A549 (cell line): Measurements from ENCODE around the gene FAHD1.

Source experiments
- EP300 ChIP-seq, 2 experiments: fragments of >200 bp; sonication (Bioruptor Twin); formaldehyde crosslinking; IDR thresholded peaks; 2 replicates in 1 of 2; 3 replicates in 1 of 2; pipeline ENCODE4 v1.6.1; 2016 to 2017
- MAFK ChIP-seq: fragments of 450-650 bp; IDR thresholded peaks from 2 replicates; pipeline ENCODE4 v1.6.1; 2014; ENCODE audit not compliant: partially characterized antibody

DNA sequence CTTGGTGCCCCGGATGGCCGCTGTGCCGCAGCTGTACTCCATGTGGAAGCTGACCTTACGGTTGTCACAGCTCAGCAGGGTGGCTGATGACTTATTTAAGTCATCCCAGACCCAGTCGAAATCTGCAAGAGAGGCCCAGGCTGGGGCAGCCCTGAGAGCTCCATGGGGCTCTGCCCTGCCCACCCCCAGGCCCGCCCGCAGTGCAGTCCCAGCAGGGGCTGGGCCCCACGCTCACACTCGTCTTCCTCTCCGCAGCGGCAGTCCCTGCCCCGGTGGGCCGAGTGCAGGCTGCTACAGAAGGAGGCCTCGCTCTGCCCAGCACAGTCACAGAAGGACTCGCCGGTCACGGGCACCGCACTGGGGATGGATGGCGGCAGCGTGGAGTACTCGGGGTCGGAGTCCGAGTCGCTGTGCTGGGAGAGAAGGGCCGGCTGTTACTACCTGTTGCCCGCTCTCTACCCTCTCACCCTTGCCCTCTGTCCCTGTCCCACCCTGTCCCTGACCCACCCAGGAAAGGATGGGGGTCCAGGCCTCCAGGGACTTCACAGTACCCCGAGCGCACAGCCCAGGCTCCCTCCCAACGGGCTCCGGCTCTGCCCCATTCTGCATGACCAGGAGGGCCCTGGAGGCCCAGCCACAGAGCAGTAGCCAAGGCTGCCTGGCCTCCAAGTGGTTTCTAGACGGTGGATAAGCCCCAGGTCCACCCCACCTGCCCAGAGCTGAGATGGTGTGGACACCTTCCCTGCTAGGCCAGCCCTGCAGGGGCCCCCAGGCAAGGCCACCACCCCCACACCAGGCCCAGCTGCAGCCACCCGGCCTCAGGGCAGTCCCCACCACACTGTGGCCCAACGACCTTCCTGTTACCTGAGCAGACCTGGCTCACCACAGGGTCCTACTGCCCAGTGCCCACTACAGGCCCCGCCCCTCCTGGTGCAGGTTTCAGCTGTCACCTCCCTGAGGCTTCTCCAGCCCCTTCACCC lies 48.5 kb upstream of the FAHD1 start:
- TF ChIP-seq EP300 (IDR thresholded peaks at IDR 0.05) (no peak), MAFK (no peak)
